SK-N-SH treated with all-trans-retinoic acid at 6 μM for 48 hours (cell line): ENCODE measurements around the gene SPZ1.

Experiments used
- ATAC-seq: fragments of 200-7000 bp; cut with Tn5 transposase; 3 replicates; pipeline ENCODE4 v1.9.1; 2020; ENCODE audit warnings: mild to moderate bottlenecking, moderate library complexity
- BACH2 ChIP-seq: fragments of 250-450 bp; sonication (Bioruptor Pico); IDR thresholded peaks from 2 replicates; pipeline ENCODE4 v1.9.0; 2021; ENCODE audit warnings: mild to moderate bottlenecking, borderline replicate concordance
- CSDC2 ChIP-seq: fragments of 250-450 bp; sonication (Bioruptor Pico); IDR thresholded peaks from 2 replicates; pipeline ENCODE4 v1.5.0; 2020; ENCODE audit warnings: mild to moderate bottlenecking, moderate library complexity
- CSRNP3 ChIP-seq: fragments of 250-450 bp; sonication (Bioruptor Pico); IDR thresholded peaks from 2 replicates; pipeline ENCODE4 v1.5.1; 2021; ENCODE audit warnings: mild to moderate bottlenecking, moderate library complexity
- GLIS3 ChIP-seq: fragments of 250-450 bp; sonication (Bioruptor Pico); IDR thresholded peaks from 2 replicates; pipeline ENCODE4 v1.5.0; 2020; ENCODE audit warnings: mild to moderate bottlenecking, moderate library complexity
- ISL1 ChIP-seq: fragments of 250-450 bp; sonication (Bioruptor Pico); IDR thresholded peaks from 2 replicates; pipeline ENCODE4 v2.1.2; 2022; ENCODE audit warnings: mild to moderate bottlenecking, moderate library complexity
- OSR1 ChIP-seq: fragments of 250-450 bp; sonication (Bioruptor Pico); IDR thresholded peaks from 2 replicates; pipeline ENCODE4 v1.8.0; 2022; ENCODE audit warnings: moderate library complexity, mild to moderate bottlenecking, inconsistent platforms
- PATZ1 ChIP-seq: fragments of 250-450 bp; sonication (Bioruptor Pico); IDR thresholded peaks from 2 replicates; pipeline ENCODE4 v1.8.0; 2020; ENCODE audit warnings: mild to moderate bottlenecking, moderate library complexity, borderline replicate concordance
- PPARA ChIP-seq: fragments of 250-450 bp; sonication (Bioruptor Pico); IDR thresholded peaks from 2 replicates; pipeline ENCODE4 v1.5.0; 2020; ENCODE audit warnings: mild to moderate bottlenecking, borderline replicate concordance
- RARB ChIP-seq: fragments of 250-450 bp; sonication (Bioruptor Pico); IDR thresholded peaks from 2 replicates; pipeline ENCODE4 v1.8.0; 2021; ENCODE audit warnings: mild to moderate bottlenecking, moderate library complexity
- SNAI2 ChIP-seq: fragments of 250-450 bp; sonication (Bioruptor Pico); IDR thresholded peaks from 2 replicates; pipeline ENCODE4 v1.5.0; 2020; ENCODE audit warnings: mild to moderate bottlenecking, moderate library complexity
- TCF4 ChIP-seq: fragments of 250-450 bp; sonication (Bioruptor Pico); IDR thresholded peaks from 2 replicates; pipeline ENCODE4 v1.8.0; 2021; ENCODE audit warnings: mild to moderate bottlenecking, moderate library complexity, borderline replicate concordance
- TOX ChIP-seq: fragments of 250-450 bp; sonication (Bioruptor Pico); IDR thresholded peaks from 2 replicates; pipeline ENCODE4 v1.8.0; 2021; ENCODE audit warnings: mild to moderate bottlenecking, moderate library complexity, borderline replicate concordance
- TSHZ2 ChIP-seq: fragments of 250-450 bp; sonication (Bioruptor Pico); IDR thresholded peaks from 2 replicates; pipeline ENCODE4 v1.5.0; 2020; ENCODE audit warnings: mild to moderate bottlenecking, moderate library complexity
- ZFP3 ChIP-seq: fragments of 250-450 bp; sonication (Bioruptor Pico); IDR thresholded peaks from 2 replicates; pipeline ENCODE4 v1.5.0; 2020; ENCODE audit warnings: mild to moderate bottlenecking, moderate library complexity
- ZFP30 ChIP-seq: fragments of 450-650 bp; formaldehyde crosslinking; IDR thresholded peaks from 2 replicates; pipeline ENCODE4 v1.5.0; 2022; ENCODE audit warnings: mild to moderate bottlenecking, moderate library complexity
- ZNF565 ChIP-seq: fragments of 450-650 bp; formaldehyde crosslinking; conservative IDR thresholded peaks from 2 replicates; pipeline ENCODE4 v1.5.0; 2020; ENCODE audit warnings: low read depth, mild to moderate bottlenecking, moderate library complexity
- ZNF70 ChIP-seq: fragments of 450-650 bp; formaldehyde crosslinking; IDR thresholded peaks from 2 replicates; pipeline ENCODE4 v1.5.0; 2020; ENCODE audit warnings: mild to moderate bottlenecking, moderate library complexity
- ZNF8 ChIP-seq: fragments of 450-650 bp; formaldehyde crosslinking; IDR thresholded peaks from 2 replicates; pipeline ENCODE4 v1.5.0; 2020; ENCODE audit warnings: mild to moderate bottlenecking, moderate library complexity
- TF ChIP-seq, protein P1 (sequence below): fragments of 250-450 bp; sonication (Bioruptor Pico); IDR thresholded peaks from 2 replicates; pipeline ENCODE4 v1.5.1; 2020; ENCODE audit warnings: low read depth, mild to moderate bottlenecking, moderate library complexity
- TF ChIP-seq, protein P2 (sequence below): fragments of 250-450 bp; sonication (Bioruptor Pico); IDR thresholded peaks from 2 replicates; pipeline ENCODE4 v1.8.0; 2021; ENCODE audit warnings: low read depth, mild to moderate bottlenecking, moderate library complexity, borderline replicate concordance

The SPZ1 gene

GRCh38 chr5:80282054-80282453, 37.7 kb upstream of the SPZ1 start:
- no peak for ATAC-seq
- TF ChIP-seq TOX: no peak
- no peak for TF ChIP-seq ZFP30
- no peak for TF ChIP-seq BACH2 (CRISPR knock-in tag)
- no peak for TF ChIP-seq ZFP3 (CRISPR knock-in tag)
- no peak for TF ChIP-seq ZNF70
- TF ChIP-seq ZNF8 (CRISPR knock-in tag): no peak
- no peak for TF ChIP-seq TSHZ2 (CRISPR knock-in tag)
- no peak for TF ChIP-seq CSDC2 (CRISPR knock-in tag)
- no peak for TF ChIP-seq SNAI2
- no peak for TF ChIP-seq RARB (CRISPR knock-in tag)
- TF ChIP-seq CSRNP3 (CRISPR knock-in tag): no peak
- no peak for TF ChIP-seq ISL1 (CRISPR knock-in tag)
- no peak for TF ChIP-seq TCF4 (CRISPR knock-in tag)
- TF ChIP-seq, protein P1, sequence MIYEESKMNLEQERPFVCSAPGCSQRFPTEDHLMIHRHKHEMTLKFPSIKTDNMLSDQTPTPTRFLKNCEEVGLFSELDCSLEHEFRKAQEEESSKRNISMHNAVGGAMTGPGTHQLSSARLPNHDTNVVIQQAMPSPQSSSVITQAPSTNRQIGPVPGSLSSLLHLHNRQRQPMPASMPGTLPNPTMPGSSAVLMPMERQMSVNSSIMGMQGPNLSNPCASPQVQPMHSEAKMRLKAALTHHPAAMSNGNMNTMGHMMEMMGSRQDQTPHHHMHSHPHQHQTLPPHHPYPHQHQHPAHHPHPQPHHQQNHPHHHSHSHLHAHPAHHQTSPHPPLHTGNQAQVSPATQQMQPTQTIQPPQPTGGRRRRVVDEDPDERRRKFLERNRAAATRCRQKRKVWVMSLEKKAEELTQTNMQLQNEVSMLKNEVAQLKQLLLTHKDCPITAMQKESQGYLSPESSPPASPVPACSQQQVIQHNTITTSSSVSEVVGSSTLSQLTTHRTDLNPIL (CRISPR knock-in tag): no peak
- TF ChIP-seq ZNF565: no peak
- TF ChIP-seq, protein P2, sequence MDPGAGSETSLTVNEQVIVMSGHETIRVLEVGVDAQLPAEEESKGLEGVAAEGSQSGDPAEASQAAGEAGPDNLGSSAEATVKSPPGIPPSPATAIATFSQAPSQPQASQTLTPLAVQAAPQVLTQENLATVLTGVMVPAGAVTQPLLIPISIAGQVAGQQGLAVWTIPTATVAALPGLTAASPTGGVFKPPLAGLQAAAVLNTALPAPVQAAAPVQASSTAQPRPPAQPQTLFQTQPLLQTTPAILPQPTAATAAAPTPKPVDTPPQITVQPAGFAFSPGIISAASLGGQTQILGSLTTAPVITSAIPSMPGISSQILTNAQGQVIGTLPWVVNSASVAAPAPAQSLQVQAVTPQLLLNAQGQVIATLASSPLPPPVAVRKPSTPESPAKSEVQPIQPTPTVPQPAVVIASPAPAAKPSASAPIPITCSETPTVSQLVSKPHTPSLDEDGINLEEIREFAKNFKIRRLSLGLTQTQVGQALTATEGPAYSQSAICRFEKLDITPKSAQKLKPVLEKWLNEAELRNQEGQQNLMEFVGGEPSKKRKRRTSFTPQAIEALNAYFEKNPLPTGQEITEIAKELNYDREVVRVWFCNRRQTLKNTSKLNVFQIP (CRISPR knock-in tag): no peak
- no peak for TF ChIP-seq PATZ1 (CRISPR knock-in tag)
- no peak for TF ChIP-seq PPARA (CRISPR knock-in tag)

DNA sequence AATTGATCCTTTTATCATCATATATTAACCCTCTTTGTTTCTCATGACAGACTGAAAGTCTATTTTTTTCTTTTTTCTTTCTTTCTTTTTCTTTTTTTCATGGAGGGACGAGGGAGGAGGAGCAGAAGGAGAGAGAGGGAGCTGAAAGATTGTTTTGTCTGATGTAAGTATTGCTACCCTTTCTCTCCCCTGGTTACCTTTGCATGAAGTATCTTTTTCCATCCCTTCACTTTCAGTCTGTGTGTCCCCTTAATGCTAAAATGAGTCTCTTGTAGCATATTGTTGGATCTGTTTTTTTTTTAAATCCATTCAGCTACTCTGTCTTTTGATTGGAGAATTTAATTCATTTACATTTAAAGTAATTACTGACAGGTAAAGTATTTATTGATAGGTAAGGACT, 36.4 kb upstream of the SPZ1 start:
- ATAC-seq: no peak
- TF ChIP-seq PATZ1 (CRISPR knock-in tag) (no peak), GLIS3 (CRISPR knock-in tag) (no peak), ZNF8 (CRISPR knock-in tag) (no peak), ZNF565 (no peak), ZFP30 (no peak), OSR1 (CRISPR knock-in tag) (no peak), SNAI2 (no peak), ISL1 (CRISPR knock-in tag) (no peak), BACH2 (CRISPR knock-in tag) (no peak), ZNF70 (no peak), RARB (CRISPR knock-in tag) (no peak), TSHZ2 (CRISPR knock-in tag) (no peak), CSRNP3 (CRISPR knock-in tag) (no peak)
